Epidermal melanocyte (primary cell): ENCODE measurements around the gene TTLL11.

ENCODE experiments used
- DNase-seq: peaks from one replicate; pipeline ENCODE4 v3.0.0; 2011; ENCODE audit warnings: low spot score; ENCODE audit not compliant: insufficient read length

Gene TTLL11

GRCh38 chr9:121857928-121858327 lies 235.2 kb downstream of the TTLL11 start:
- DNase-seq, result no peak

- no peak for DNase-seq
Measured at GRCh38 chr9:121855476-121855875, 237.6 kb downstream of the TTLL11 start.

GRCh38 chr9:121853617-121854395 lies 239.3 kb downstream of the TTLL11 start:
- no peak for DNase-seq

- no peak for DNase-seq
Measured at GRCh38 chr9:121852651-121853616, 240.2 kb downstream of the TTLL11 start.

- no peak for DNase-seq
Measured at GRCh38 chr9:121852241-121852640, 240.9 kb downstream of the TTLL11 start.

- DNase-seq, result no peak
Measured at GRCh38 chr9:121851641-121852091, 241.4 kb downstream of the TTLL11 start.

- DNase-seq, result no peak
Measured at GRCh38 chr9:121850366-121850765, 242.7 kb downstream of the TTLL11 start.

- no peak for DNase-seq
Measured at GRCh38 chr9:121849554-121849953, 243.6 kb downstream of the TTLL11 start.

- DNase-seq, result no peak
Measured at GRCh38 chr9:121844562-121844961, 248.5 kb downstream of the TTLL11 start.

- DNase-seq, result no peak
Measured at GRCh38 chr9:121844098-121844497, 249.0 kb downstream of the TTLL11 start.

GRCh38 chr9:121842612-121842978 lies 250.5 kb downstream of the TTLL11 start:
- no peak for DNase-seq

GRCh38 chr9:121841771-121842611 lies 251.1 kb downstream of the TTLL11 start:
- no peak for DNase-seq

GRCh38 chr9:121840838-121841760 lies 252.0 kb downstream of the TTLL11 start:
- DNase-seq, result no peak

- no peak for DNase-seq
Measured at GRCh38 chr9:121839726-121840500, 253.2 kb downstream of the TTLL11 start.

GRCh38 chr9:121838746-121839669 lies 254.1 kb downstream of the TTLL11 start:
- no peak for DNase-seq

GRCh38 chr9:121837113-121837961 lies 255.8 kb downstream of the TTLL11 start:
- DNase-seq, result no peak

- no peak for DNase-seq
Measured at GRCh38 chr9:121836366-121836885, 256.7 kb downstream of the TTLL11 start.
